Measurements from ENCODE around the gene PPP2R5A. TPM values are rescaled to one million over a fixed set of nuclear protein-coding genes. Genes with fewer than 3 reads are reported as not detected.

The PPP2R5A gene
- total and polyA plus RNA-seq, 2 of the 8 experiments (the other 6 are each of a cell fraction or from before 2014, with no cell fraction given), result 14.6 to 36.3 TPM

DNA sequence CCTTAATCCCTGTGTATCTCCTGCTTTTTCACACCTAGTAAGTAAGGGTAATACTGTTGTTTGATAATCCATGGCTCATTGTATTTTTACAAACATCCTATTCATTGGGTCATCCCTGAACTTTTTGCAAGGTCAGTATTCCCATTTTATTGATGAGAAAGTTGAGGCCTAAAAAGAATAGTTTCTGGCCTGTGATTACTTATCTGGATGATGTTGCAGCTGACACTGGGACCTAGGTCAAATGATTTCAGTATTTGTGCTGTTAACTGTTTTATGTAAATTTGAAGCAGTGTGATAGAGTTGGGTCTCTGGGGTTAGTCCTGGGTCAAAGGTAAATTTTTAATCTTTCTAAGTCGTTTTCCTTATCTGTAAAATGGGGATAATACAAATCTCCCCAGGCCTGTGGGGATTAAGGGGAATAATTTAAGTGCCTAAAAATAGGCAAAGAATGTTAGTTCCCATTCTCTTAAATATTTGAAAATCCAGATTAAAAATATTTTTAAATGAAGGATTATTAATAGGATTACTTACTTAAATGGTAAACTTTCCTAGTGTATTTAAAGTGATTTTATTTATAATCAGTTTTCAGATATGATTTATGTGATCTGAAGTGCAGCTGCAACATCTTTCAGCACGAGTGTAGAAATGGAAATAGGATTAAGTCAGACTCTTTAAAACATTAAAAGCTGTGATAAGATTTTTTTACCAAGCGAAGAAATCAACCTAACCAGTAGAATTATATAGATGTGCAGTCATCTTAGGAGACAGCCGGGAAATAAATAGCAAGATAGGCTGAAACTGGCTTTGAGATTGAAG is 4.3 kb downstream of the PPP2R5A start:
- H2BK12ac ChIP-seq (ENCODE audit: low read depth, low read length), result no peak overlapping the region
- no peak overlapping the region for H3K23ac ChIP-seq (ENCODE audit: insufficient read length)
- H3K36me3 ChIP-seq (ENCODE audit: control insufficient read depth in 2 of 4, insufficient read depth in 4 of 4, low read length in 3 of 4), result no peaks in the 10 kb centered on the region
- no peak overlapping the region for H3K27ac ChIP-seq (ENCODE audit: low read depth, low read length)
- WGBS, 2 experiments (ENCODE audit: extremely low coverage in 1 of 2, insufficient coverage in 1 of 2, insufficient read length in 1 of 2, insufficient replicate concordance in 2 of 2, low coverage in 1 of 2, low lambda C conversion rate in 2 of 2, missing lambda C conversion rate in 1 of 2), result 86% methylated on average over 4 of the region's 4 CpGs; no CpG with 5 or more reads in 1 of the 2 experiments
- H3K4ac ChIP-seq (replicated peaks; ENCODE audit: insufficient read length, low read depth, low read length), result no peak overlapping the region
- no peak overlapping the region for H4K8ac ChIP-seq (ENCODE audit: extremely low read depth, insufficient read depth, low read length)
- H3K79me1 ChIP-seq (ENCODE audit: low read depth, low read length), result no peaks in the 10 kb centered on the region; the same call in 1 of the 2 replicates
- no peak overlapping the region for H3K18ac ChIP-seq (ENCODE audit: extremely low read depth, low read length)
- H2BK120ac ChIP-seq (replicated peaks; ENCODE audit: low read depth, low read length), result no peak overlapping the region
- no peak for FAIRE-seq
- H3K14ac ChIP-seq (ENCODE audit: insufficient read length), result no peak overlapping the region
- H3K27me3 ChIP-seq (replicated peaks in 1 of 4; ENCODE audit: control insufficient read depth in 3 of 4, extremely low read depth in 1 of 4, insufficient read depth in 3 of 4, low read length in 3 of 4), result no peaks in the 10 kb centered on the region
- H3K4me1 ChIP-seq (replicated peaks in 1 of 4; ENCODE audit: control insufficient read depth in 3 of 4, insufficient read depth in 4 of 4, low read length in 3 of 4), result peaks cover 0 to 10% (median 6%) of the 10 kb centered on the region in 4 experiments; a peak in 4 of 7 replicates
- no peak overlapping the region for H3K4me2 ChIP-seq (ENCODE audit: insufficient read depth in 1 of 2, low read depth in 2 of 2, low read length in 2 of 2)
- no peak overlapping the region for H3K9ac ChIP-seq (replicated peaks in 1 of 4; ENCODE audit: extremely low read depth in 1 of 4, low read depth in 3 of 4, low read length in 3 of 4)
- H4K5ac ChIP-seq (ENCODE audit: insufficient read length, low read depth, low read length), result no peak overlapping the region
- no peaks in the 10 kb centered on the region for H3K9me3 ChIP-seq (ENCODE audit: insufficient read depth in 2 of 2, low read depth in 1 of 2, low read length in 1 of 2)
- peaks cover 7% of the 10 kb centered on the region for H3K23me2 ChIP-seq (ENCODE audit: low read depth, low read length)
- H3K4me3 ChIP-seq (ENCODE audit: extremely low read depth in 1 of 4, insufficient read depth in 2 of 4, low read depth in 3 of 4, low read length in 4 of 4), result no peak overlapping the region
- H2BK20ac ChIP-seq (ENCODE audit: low read length), result no peak overlapping the region
- H4K91ac ChIP-seq (replicated peaks; ENCODE audit: insufficient read length, low read length), result no peak overlapping the region
- TF ChIP-seq SIX5 (IDR thresholded peaks at IDR 0.05; ENCODE audit: low read depth, low read length), result no peak
- TF ChIP-seq, protein P1, sequence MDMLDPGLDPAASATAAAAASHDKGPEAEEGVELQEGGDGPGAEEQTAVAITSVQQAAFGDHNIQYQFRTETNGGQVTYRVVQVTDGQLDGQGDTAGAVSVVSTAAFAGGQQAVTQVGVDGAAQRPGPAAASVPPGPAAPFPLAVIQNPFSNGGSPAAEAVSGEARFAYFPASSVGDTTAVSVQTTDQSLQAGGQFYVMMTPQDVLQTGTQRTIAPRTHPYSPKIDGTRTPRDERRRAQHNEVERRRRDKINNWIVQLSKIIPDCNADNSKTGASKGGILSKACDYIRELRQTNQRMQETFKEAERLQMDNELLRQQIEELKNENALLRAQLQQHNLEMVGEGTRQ (IDR thresholded peaks at IDR 0.05; ENCODE audit: low read length), result no peak
- TF ChIP-seq, protein P2, sequence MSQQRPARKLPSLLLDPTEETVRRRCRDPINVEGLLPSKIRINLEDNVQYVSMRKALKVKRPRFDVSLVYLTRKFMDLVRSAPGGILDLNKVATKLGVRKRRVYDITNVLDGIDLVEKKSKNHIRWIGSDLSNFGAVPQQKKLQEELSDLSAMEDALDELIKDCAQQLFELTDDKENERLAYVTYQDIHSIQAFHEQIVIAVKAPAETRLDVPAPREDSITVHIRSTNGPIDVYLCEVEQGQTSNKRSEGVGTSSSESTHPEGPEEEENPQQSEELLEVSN (IDR thresholded peaks at IDR 0.05), result no peak
- peak; percentile 81; the same call in 1 of the 2 replicates for TF ChIP-seq KDM1A (IDR thresholded peaks at IDR 0.05; ENCODE audit: borderline replicate concordance, low read length)
- no peak for TF ChIP-seq CHD1 (IDR thresholded peaks at IDR 0.05; ENCODE audit: low read depth, low read length)
- TF ChIP-seq HDAC2 (IDR thresholded peaks at IDR 0.05; ENCODE audit: borderline replicate concordance in 1 of 2, low read depth in 2 of 2, low read length in 2 of 2), result peak in 1 of 2 experiments; percentile 65; a peak in 1 of 4 replicates
- TF ChIP-seq GABPA (IDR thresholded peaks at IDR 0.05; ENCODE audit: borderline replicate concordance, insufficient read depth, low read length), result no peak
- TF ChIP-seq TAF7 (optimal IDR thresholded peaks at IDR 0.05; ENCODE audit: borderline replicate concordance, low read depth, low read length), result no peak
- peaks cover 0 to 80% of the 10 kb centered on the region in 2 experiments; a peak in 3 of 4 replicates for H3K79me2 ChIP-seq (ENCODE audit: control insufficient read depth in 1 of 2, insufficient read depth in 2 of 2, low read length in 2 of 2)
- CTCF ChIA-PET (ENCODE audit: partially characterized antibody), result interaction anchor here (0.6 to 2.9 kb wide), 4 partner anchors 62 to 219 kb away, joined by 3 to 20 read pairs (median 7); no protein-coding TSS in a partner anchor
- no peak overlapping the region for H2AFZ ChIP-seq (ENCODE audit: low read length)
- no peak for DNase-seq (ENCODE audit: low read depth in 1 of 2, low spot score in 2 of 2)
- H3K56ac ChIP-seq (replicated peaks; ENCODE audit: insufficient read length, low read depth, low read length), result no peak overlapping the region
- no peak overlapping the region for H2AK5ac ChIP-seq (ENCODE audit: low read depth, low read length)
- POLR2A ChIA-PET (ENCODE audit: partially characterized antibody), result no interaction called here
- H2BK5ac ChIP-seq (ENCODE audit: low read depth, low read length), result no peak overlapping the region
- H4K20me1 ChIP-seq (replicated peaks in 1 of 2; ENCODE audit: control insufficient read depth in 1 of 2, insufficient read depth in 2 of 2, low read length in 2 of 2), result no peaks in the 10 kb centered on the region
- H2BK15ac ChIP-seq (ENCODE audit: low read length), result no peak overlapping the region
